ENCODE results near the gene SLC49A4. TPM values are rescaled to one million over a fixed set of nuclear protein-coding genes. Genes with fewer than 3 reads are reported as not detected.

The SLC49A4 gene
- total RNA-seq, 1 experiment from 2014 or later = 41.6 TPM

DNA sequence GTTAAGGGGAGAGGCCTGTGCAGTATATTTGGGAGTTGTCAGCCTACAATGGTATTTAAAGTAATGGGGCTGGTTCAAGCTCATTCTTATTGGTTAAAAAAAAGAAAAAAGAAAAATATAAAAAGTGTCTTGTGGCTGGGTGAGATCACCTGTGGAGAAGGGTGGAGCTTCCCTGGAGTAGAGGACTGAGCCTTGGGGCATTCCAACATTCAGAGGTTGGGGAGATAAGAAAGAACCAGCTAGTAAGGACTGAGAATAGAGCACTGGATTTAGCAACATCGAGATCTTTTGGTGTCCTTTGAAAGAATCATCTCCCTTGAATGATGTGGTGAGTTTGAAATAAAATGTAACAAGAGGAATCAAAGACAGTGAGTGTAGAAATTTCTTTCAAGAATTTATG, 5.2 kb downstream of the SLC49A4 start:
- BruUV-seq (replicated peaks) = no TSS peak
- ChIA-PET CTCF (no interaction called here), POLR2A (no interaction called here)
- H3K4me1 Mint-ChIP-seq (ENCODE audit: low read depth, unreplicated experiment) = peaks cover 7% of the 10 kb centered on the region
- no peaks in the 10 kb centered on the region for H3K27me3 Mint-ChIP-seq (ENCODE audit: insufficient read depth, unreplicated experiment)
- H3K36me3 Mint-ChIP-seq (ENCODE audit: insufficient read depth, unreplicated experiment) = peaks cover 12% of the 10 kb centered on the region
- Histone ChIP-seq H3K36me3 (ENCODE audit: control insufficient read depth, insufficient read depth, low read length) (no peaks in the 10 kb centered on the region; the same call in 1 of the 2 replicates), H3K4me3 (ENCODE audit: low read depth, low read length) (no peak overlapping the region), H3K4me1 (peaks cover 24% of the 10 kb centered on the region), H3K27me3 (replicated peaks; ENCODE audit: control insufficient read depth, insufficient read depth, low read length) (no peaks in the 10 kb centered on the region), H3K9me3 (no peaks in the 10 kb centered on the region)
- TF ChIP-seq, protein P1, sequence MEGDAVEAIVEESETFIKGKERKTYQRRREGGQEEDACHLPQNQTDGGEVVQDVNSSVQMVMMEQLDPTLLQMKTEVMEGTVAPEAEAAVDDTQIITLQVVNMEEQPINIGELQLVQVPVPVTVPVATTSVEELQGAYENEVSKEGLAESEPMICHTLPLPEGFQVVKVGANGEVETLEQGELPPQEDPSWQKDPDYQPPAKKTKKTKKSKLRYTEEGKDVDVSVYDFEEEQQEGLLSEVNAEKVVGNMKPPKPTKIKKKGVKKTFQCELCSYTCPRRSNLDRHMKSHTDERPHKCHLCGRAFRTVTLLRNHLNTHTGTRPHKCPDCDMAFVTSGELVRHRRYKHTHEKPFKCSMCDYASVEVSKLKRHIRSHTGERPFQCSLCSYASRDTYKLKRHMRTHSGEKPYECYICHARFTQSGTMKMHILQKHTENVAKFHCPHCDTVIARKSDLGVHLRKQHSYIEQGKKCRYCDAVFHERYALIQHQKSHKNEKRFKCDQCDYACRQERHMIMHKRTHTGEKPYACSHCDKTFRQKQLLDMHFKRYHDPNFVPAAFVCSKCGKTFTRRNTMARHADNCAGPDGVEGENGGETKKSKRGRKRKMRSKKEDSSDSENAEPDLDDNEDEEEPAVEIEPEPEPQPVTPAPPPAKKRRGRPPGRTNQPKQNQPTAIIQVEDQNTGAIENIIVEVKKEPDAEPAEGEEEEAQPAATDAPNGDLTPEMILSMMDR (IDR thresholded peaks at IDR 0.05; ENCODE audit: insufficient read depth in 1 of 2, low read depth in 1 of 2, low read length in 1 of 2, severe bottlenecking in 1 of 2, unreplicated experiment in 1 of 2) = no peak
- no peak overlapping the region for H3K4me3 Mint-ChIP-seq (ENCODE audit: unreplicated experiment)
- H3K27ac Mint-ChIP-seq (ENCODE audit: unreplicated experiment) = no peak overlapping the region
- H3K9me3 Mint-ChIP-seq (ENCODE audit: unreplicated experiment) = no peaks in the 10 kb centered on the region
- no peak for DNase-seq
- intact Hi-C loops (cut with micrococcal nuclease; ENCODE audit: unreplicated experiment) = no loop called here

DNA sequence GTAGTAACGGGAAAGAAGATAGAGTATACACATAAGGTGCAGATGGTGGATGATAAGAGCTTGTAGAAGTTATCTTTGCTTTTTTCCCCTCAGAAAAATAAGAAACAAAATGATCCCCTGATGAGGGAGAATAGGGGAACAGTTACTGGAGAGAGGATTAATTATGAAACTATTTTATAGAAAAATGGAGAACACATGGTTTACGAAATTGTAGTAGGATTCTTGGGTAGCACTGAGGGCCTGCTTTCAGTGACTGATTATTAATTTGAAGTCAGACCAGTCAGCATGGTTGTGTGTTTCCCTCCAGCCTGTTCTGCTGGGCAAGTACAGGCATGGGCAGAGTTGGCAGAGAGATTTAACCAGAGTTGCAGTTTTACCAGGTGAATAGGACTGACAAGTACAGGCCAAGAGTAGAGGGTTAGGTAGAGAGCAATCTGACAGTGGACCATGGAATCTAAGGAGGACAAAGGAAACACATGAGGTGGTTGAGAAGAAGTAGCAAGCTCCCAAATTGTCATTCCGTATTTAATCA, 5.9 kb downstream of the SLC49A4 start:
- Mint-ChIP-seq H3K36me3 (ENCODE audit: insufficient read depth, unreplicated experiment) (peaks cover 10% of the 10 kb centered on the region), H3K4me1 (ENCODE audit: low read depth, unreplicated experiment) (peaks cover 3% of the 10 kb centered on the region), H3K27me3 (ENCODE audit: insufficient read depth, unreplicated experiment) (no peaks in the 10 kb centered on the region), H3K9me3 (ENCODE audit: unreplicated experiment) (no peaks in the 10 kb centered on the region), H3K27ac (ENCODE audit: unreplicated experiment) (no peak overlapping the region), H3K4me3 (ENCODE audit: unreplicated experiment) (no peak overlapping the region)
- peaks cover 23% of the 10 kb centered on the region for H3K4me1 ChIP-seq
- no peaks in the 10 kb centered on the region; the same call in 1 of the 2 replicates for H3K36me3 ChIP-seq (ENCODE audit: control insufficient read depth, insufficient read depth, low read length)
- H3K9me3 ChIP-seq = no peaks in the 10 kb centered on the region
- BruUV-seq (replicated peaks) = no TSS peak
- TF ChIP-seq, protein P1 (IDR thresholded peaks at IDR 0.05; ENCODE audit: insufficient read depth in 1 of 2, low read depth in 1 of 2, low read length in 1 of 2, severe bottlenecking in 1 of 2, unreplicated experiment in 1 of 2) = no peak
- no peak overlapping the region for H3K4me3 ChIP-seq (ENCODE audit: low read depth, low read length)
- no peaks in the 10 kb centered on the region for H3K27me3 ChIP-seq (replicated peaks; ENCODE audit: control insufficient read depth, insufficient read depth, low read length)
- intact Hi-C loops (cut with micrococcal nuclease; ENCODE audit: unreplicated experiment) = no loop called here
- ChIA-PET CTCF (no interaction called here), POLR2A (no interaction called here)
- DNase-seq = no peak

DNA sequence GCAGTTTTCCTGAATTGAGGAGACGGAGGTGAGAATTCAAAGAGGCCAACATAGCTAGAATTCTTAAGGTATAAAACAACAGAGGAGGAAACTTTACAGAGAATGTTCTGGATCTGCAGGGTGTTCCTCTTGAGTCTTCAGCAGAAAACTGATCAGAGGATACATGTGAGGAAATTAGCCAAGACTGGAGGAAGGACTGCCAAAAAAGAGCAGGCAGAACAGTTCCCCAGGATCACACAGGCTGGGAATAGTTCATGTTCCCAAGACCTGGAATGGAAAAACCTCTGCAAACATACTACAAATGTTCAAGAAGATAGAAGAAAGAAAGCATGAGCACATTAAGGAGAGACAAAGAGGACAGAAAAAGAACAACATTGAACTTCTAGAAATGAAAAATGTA, 7.5 kb downstream of the SLC49A4 start:
- no peaks in the 10 kb centered on the region for H3K27me3 Mint-ChIP-seq (ENCODE audit: insufficient read depth, unreplicated experiment)

More for the DNA sequence above, 7.5 kb downstream of the SLC49A4 start:
- no peak for DNase-seq
- Histone ChIP-seq H3K36me3 (ENCODE audit: control insufficient read depth, insufficient read depth, low read length) (no peaks in the 10 kb centered on the region; the same call in 1 of the 2 replicates), H3K4me1 (peaks cover 15% of the 10 kb centered on the region), H3K4me3 (ENCODE audit: low read depth, low read length) (no peak overlapping the region), H3K9me3 (no peaks in the 10 kb centered on the region), H3K27me3 (replicated peaks; ENCODE audit: control insufficient read depth, insufficient read depth, low read length) (no peaks in the 10 kb centered on the region)
- Mint-ChIP-seq H3K4me1 (ENCODE audit: low read depth, unreplicated experiment) (no peaks in the 10 kb centered on the region), H3K27ac (ENCODE audit: unreplicated experiment) (no peak overlapping the region), H3K9me3 (ENCODE audit: unreplicated experiment) (no peaks in the 10 kb centered on the region), H3K36me3 (ENCODE audit: insufficient read depth, unreplicated experiment) (peaks cover 12% of the 10 kb centered on the region), H3K4me3 (ENCODE audit: unreplicated experiment) (no peak overlapping the region)
- ChIA-PET CTCF (no interaction called here), POLR2A (no interaction called here)
- BruUV-seq (replicated peaks) = no TSS peak
- intact Hi-C loops (cut with micrococcal nuclease; ENCODE audit: unreplicated experiment) = no loop called here
- TF ChIP-seq, protein P1 (IDR thresholded peaks at IDR 0.05; ENCODE audit: insufficient read depth in 1 of 2, low read depth in 1 of 2, low read length in 1 of 2, severe bottlenecking in 1 of 2, unreplicated experiment in 1 of 2) = no peak
